Gastroesophageal sphincter (tissue), 3 donors: ENCODE results near the gene AKAP6.

Experiments used
- POLR2A ChIP-seq, 2 donors: fragments of 450-650 bp; IDR thresholded peaks; one replicate each; pipeline ENCODE4 v1.6.1; 2017; ENCODE audit warnings: antibody characterized with exemption in 2 of 2, mild to moderate bottlenecking in 2 of 2, moderate library complexity in 1 of 2
- TF ChIP-seq, protein P1 (sequence below), 4 experiments: fragments of 200-600 bp in 2 of 4; fragments of 450-650 bp in 2 of 4; sonication (generic) in 1 of 4; IDR thresholded peaks; one replicate each; pipeline ENCODE4 v1.5.1; 2017 to 2019; ENCODE audit warnings: antibody characterized with exemption in 4 of 4, mild to moderate bottlenecking in 2 of 4, moderate library complexity in 2 of 4

DNA sequence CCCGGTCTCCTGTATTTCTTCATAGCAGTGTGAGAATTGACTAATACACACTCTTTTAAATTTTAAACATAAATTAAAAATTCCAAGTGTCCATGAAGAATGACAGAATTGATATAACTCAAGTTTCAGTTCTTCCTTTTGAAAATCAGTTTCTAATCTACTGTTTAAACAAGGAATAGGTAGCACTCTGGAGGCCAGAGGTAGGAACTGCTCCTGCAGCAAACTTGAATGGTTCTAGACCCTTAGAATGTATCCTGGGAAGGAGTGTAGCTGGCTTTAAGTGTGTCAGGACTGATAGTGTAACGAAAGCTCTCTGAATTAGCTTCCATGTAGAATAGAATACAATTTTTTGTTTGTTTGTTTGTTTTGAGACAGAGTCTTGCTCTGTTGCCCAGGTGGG, 76.8 kb downstream of the AKAP6 start:
- TF ChIP-seq, protein P1, sequence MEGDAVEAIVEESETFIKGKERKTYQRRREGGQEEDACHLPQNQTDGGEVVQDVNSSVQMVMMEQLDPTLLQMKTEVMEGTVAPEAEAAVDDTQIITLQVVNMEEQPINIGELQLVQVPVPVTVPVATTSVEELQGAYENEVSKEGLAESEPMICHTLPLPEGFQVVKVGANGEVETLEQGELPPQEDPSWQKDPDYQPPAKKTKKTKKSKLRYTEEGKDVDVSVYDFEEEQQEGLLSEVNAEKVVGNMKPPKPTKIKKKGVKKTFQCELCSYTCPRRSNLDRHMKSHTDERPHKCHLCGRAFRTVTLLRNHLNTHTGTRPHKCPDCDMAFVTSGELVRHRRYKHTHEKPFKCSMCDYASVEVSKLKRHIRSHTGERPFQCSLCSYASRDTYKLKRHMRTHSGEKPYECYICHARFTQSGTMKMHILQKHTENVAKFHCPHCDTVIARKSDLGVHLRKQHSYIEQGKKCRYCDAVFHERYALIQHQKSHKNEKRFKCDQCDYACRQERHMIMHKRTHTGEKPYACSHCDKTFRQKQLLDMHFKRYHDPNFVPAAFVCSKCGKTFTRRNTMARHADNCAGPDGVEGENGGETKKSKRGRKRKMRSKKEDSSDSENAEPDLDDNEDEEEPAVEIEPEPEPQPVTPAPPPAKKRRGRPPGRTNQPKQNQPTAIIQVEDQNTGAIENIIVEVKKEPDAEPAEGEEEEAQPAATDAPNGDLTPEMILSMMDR (IDR thresholded peaks at IDR 0.05), result no peak
- no peak for TF ChIP-seq POLR2A (IDR thresholded peaks at IDR 0.05)
